Activated CD8-positive, alpha-beta memory T cell treated with anti-CD3 and anti-CD28 coated beads, Interleukin-2, amount 10 ng/mL, durations not matched to agents 7 days and 5 days (primary cell): ENCODE results near the gene ATXN7L1. TPM values are rescaled to one million over a fixed set of nuclear protein-coding genes. Genes with fewer than 3 reads are reported as not detected.

Experiments used
- ATAC-seq: fragments of 150-1000 bp; cut with Tn5 transposase; one replicate; pipeline ENCODE4 v1.10.0; 2021; ENCODE audit warnings: moderate library complexity
- CTCF ChIA-PET: fragments of 350-600 bp; sonication (Branson Sonifier 250); formaldehyde crosslinking; loops from one replicate; lab custom pipeline; 2021; ENCODE audit warnings: antibody characterized with exemption; lab: Charles Lee
- DNase-seq: peaks from one replicate; pipeline ENCODE4 v3.0.0-alpha.2; 2020
- H3K27ac Mint-ChIP-seq: one replicate; pipeline ENCODE4 v1.8.0; 2021; ENCODE audit warnings: mild to moderate bottlenecking, mixed read lengths
- H3K27me3 Mint-ChIP-seq: one replicate; pipeline ENCODE4 v1.8.0; 2021; ENCODE audit warnings: mixed read lengths
- H3K36me3 Mint-ChIP-seq: one replicate; pipeline ENCODE4 v1.8.0; 2021; ENCODE audit warnings: mild to moderate bottlenecking, mixed read lengths
- H3K4me1 Mint-ChIP-seq: one replicate; pipeline ENCODE4 v1.8.0; 2021; ENCODE audit warnings: mixed read lengths
- H3K4me3 Mint-ChIP-seq: one replicate; pipeline ENCODE4 v1.8.0; 2021; ENCODE audit warnings: mild to moderate bottlenecking, moderate library complexity, mixed read lengths
- H3K9me3 Mint-ChIP-seq: one replicate; pipeline ENCODE4 v1.8.0; 2022; ENCODE audit warnings: low read depth, mixed read lengths
- total RNA-seq, 2 experiments: library from RNA; stranded (reverse); gene quantifications; one replicate each; pipeline ENCODE4 v1.2.3, GENCODE V29; 2021

The ATXN7L1 gene
- total RNA-seq: 1 to 10 TPM; 4.2 to 9.1 TPM

GRCh38 chr7:105876091-105876963 lies at the start of gene ATXN7L1:
Gene ATXN7L1 (minus strand): TSS chr7:105876599. CDS start chr7:105876558, 41 bp downstream.
- H3K4me3 Mint-ChIP-seq: peak within 1 kb of the TSS; percentile 87
- ATAC-seq: peak; percentile 98
- H3K9me3 Mint-ChIP-seq: no peaks in the 10 kb centered on the region
- H3K27ac Mint-ChIP-seq: peak within 1 kb of the TSS; percentile 64
- CTCF ChIA-PET: interaction anchor here (0.6 to 3.6 kb wide), 20 partner anchors 7 to 224 kb away, joined by 3 to 27 read pairs (median 3); no protein-coding TSS in a partner anchor
- H3K27me3 Mint-ChIP-seq: peaks cover 18% of the 10 kb centered on the region
- H3K36me3 Mint-ChIP-seq: peaks cover 2% of the 10 kb centered on the region
- H3K4me1 Mint-ChIP-seq: peaks cover 21% of the 10 kb centered on the region
- peak; percentile 88 for DNase-seq

GRCh38 chr7:105926131-105926530 lies 49.7 kb upstream of the ATXN7L1 start:
- no peak for DNase-seq
- H3K36me3 Mint-ChIP-seq: peaks cover 4% of the 10 kb centered on the region
- H3K4me1 Mint-ChIP-seq: peaks cover 14% of the 10 kb centered on the region
- no peak overlapping the region for H3K27ac Mint-ChIP-seq
- CTCF ChIA-PET: no interaction called here
- peaks cover 23% of the 10 kb centered on the region for H3K27me3 Mint-ChIP-seq
- peaks cover 4% of the 10 kb centered on the region for H3K9me3 Mint-ChIP-seq
- H3K4me3 Mint-ChIP-seq: no peak overlapping the region
- no peak for ATAC-seq

- Mint-ChIP-seq H3K27ac (peak overlapping the region; percentile 22), H3K9me3 (peaks cover 4% of the 10 kb centered on the region), H3K27me3 (peaks cover 21% of the 10 kb centered on the region), H3K4me3 (no peak overlapping the region), H3K36me3 (peaks cover 4% of the 10 kb centered on the region), H3K4me1 (peaks cover 14% of the 10 kb centered on the region)
- DNase-seq: peak; percentile 48
- CTCF ChIA-PET: interaction anchor here (1.2 to 1.7 kb wide), 2 partner anchors 39 to 268 kb away, joined by 3 to 5 read pairs; no protein-coding TSS in a partner anchor
- ATAC-seq: peak; percentile 66
Measured at GRCh38 chr7:105924945-105925344, 48.5 kb upstream of the ATXN7L1 start.

- Mint-ChIP-seq H3K4me3 (no peak overlapping the region), H3K9me3 (peaks cover 4% of the 10 kb centered on the region), H3K27ac (no peak overlapping the region), H3K36me3 (peaks cover 3% of the 10 kb centered on the region), H3K27me3 (peaks cover 11% of the 10 kb centered on the region), H3K4me1 (peaks cover 14% of the 10 kb centered on the region)
- CTCF ChIA-PET: no interaction called here
- ATAC-seq (no peak), DNase-seq (no peak)
Measured at GRCh38 chr7:105920766-105921165, 44.4 kb upstream of the ATXN7L1 start.

- ATAC-seq (no peak), DNase-seq (no peak)
- H3K36me3 Mint-ChIP-seq: no peaks in the 10 kb centered on the region
- H3K4me3 Mint-ChIP-seq: no peak overlapping the region
- peaks cover 11% of the 10 kb centered on the region for H3K27me3 Mint-ChIP-seq
- H3K27ac Mint-ChIP-seq: no peak overlapping the region
- CTCF ChIA-PET: no interaction called here
- H3K9me3 Mint-ChIP-seq: no peaks in the 10 kb centered on the region
- H3K4me1 Mint-ChIP-seq: no peaks in the 10 kb centered on the region
Measured at GRCh38 chr7:105917659-105918058, 41.3 kb upstream of the ATXN7L1 start.

GRCh38 chr7:105916603-105917002 lies 40.2 kb upstream of the ATXN7L1 start:
- H3K9me3 Mint-ChIP-seq: no peaks in the 10 kb centered on the region
- no peaks in the 10 kb centered on the region for H3K4me1 Mint-ChIP-seq
- CTCF ChIA-PET: no interaction called here
- peaks cover 8% of the 10 kb centered on the region for H3K27me3 Mint-ChIP-seq
- H3K4me3 Mint-ChIP-seq: no peak overlapping the region
- no peak overlapping the region for H3K27ac Mint-ChIP-seq
- no peaks in the 10 kb centered on the region for H3K36me3 Mint-ChIP-seq
- DNase-seq (no peak), ATAC-seq (no peak)

GRCh38 chr7:105913947-105914346 lies 37.5 kb upstream of the ATXN7L1 start:
- CTCF ChIA-PET: no interaction called here
- peaks cover 2% of the 10 kb centered on the region for H3K9me3 Mint-ChIP-seq
- H3K27me3 Mint-ChIP-seq: no peaks in the 10 kb centered on the region
- H3K4me1 Mint-ChIP-seq: no peaks in the 10 kb centered on the region
- no peak for ATAC-seq
- peaks cover 1% of the 10 kb centered on the region for H3K36me3 Mint-ChIP-seq
- no peak for DNase-seq
- no peak overlapping the region for H3K27ac Mint-ChIP-seq
- no peak overlapping the region for H3K4me3 Mint-ChIP-seq

- no peak overlapping the region for H3K4me3 Mint-ChIP-seq
- peaks cover 1% of the 10 kb centered on the region for H3K36me3 Mint-ChIP-seq
- H3K27ac Mint-ChIP-seq: no peak overlapping the region
- DNase-seq (no peak), ATAC-seq (no peak)
- no peaks in the 10 kb centered on the region for H3K27me3 Mint-ChIP-seq
- H3K9me3 Mint-ChIP-seq: peaks cover 2% of the 10 kb centered on the region
- CTCF ChIA-PET: no interaction called here
- H3K4me1 Mint-ChIP-seq: no peaks in the 10 kb centered on the region
Measured at GRCh38 chr7:105911961-105912575, 35.7 kb upstream of the ATXN7L1 start.

- Mint-ChIP-seq H3K9me3 (peaks cover 2% of the 10 kb centered on the region), H3K27ac (no peak overlapping the region), H3K27me3 (no peaks in the 10 kb centered on the region), H3K4me1 (no peaks in the 10 kb centered on the region), H3K36me3 (peaks cover 1% of the 10 kb centered on the region), H3K4me3 (no peak overlapping the region)
- CTCF ChIA-PET: no interaction called here
- DNase-seq (no peak), ATAC-seq (no peak)
Measured at GRCh38 chr7:105910172-105910571, 33.8 kb upstream of the ATXN7L1 start.

GRCh38 chr7:105909742-105910141 lies 33.3 kb upstream of the ATXN7L1 start:
- H3K36me3 Mint-ChIP-seq: peaks cover 1% of the 10 kb centered on the region
- no peaks in the 10 kb centered on the region for H3K27me3 Mint-ChIP-seq
- H3K9me3 Mint-ChIP-seq: peaks cover 2% of the 10 kb centered on the region
- no peaks in the 10 kb centered on the region for H3K4me1 Mint-ChIP-seq
- DNase-seq: no peak
- no peak overlapping the region for H3K27ac Mint-ChIP-seq
- ATAC-seq: no peak
- CTCF ChIA-PET: no interaction called here
- H3K4me3 Mint-ChIP-seq: no peak overlapping the region

GRCh38 chr7:105907129-105907846 lies 30.9 kb upstream of the ATXN7L1 start:
- H3K27ac Mint-ChIP-seq: no peak overlapping the region
- no peak overlapping the region for H3K4me3 Mint-ChIP-seq
- CTCF ChIA-PET: no interaction called here
- H3K4me1 Mint-ChIP-seq: no peaks in the 10 kb centered on the region
- peaks cover 1% of the 10 kb centered on the region for H3K36me3 Mint-ChIP-seq
- H3K9me3 Mint-ChIP-seq: peaks cover 2% of the 10 kb centered on the region
- no peak for ATAC-seq
- DNase-seq: no peak
- H3K27me3 Mint-ChIP-seq: no peaks in the 10 kb centered on the region

- peaks cover 1% of the 10 kb centered on the region for H3K36me3 Mint-ChIP-seq
- ATAC-seq (no peak), DNase-seq (no peak)
- H3K9me3 Mint-ChIP-seq: peaks cover 2% of the 10 kb centered on the region
- H3K27me3 Mint-ChIP-seq: no peaks in the 10 kb centered on the region
- H3K27ac Mint-ChIP-seq: no peak overlapping the region
- no peak overlapping the region for H3K4me3 Mint-ChIP-seq
- CTCF ChIA-PET: no interaction called here
- no peaks in the 10 kb centered on the region for H3K4me1 Mint-ChIP-seq
Measured at GRCh38 chr7:105906695-105907094, 30.3 kb upstream of the ATXN7L1 start.

- Mint-ChIP-seq H3K4me1 (no peaks in the 10 kb centered on the region), H3K27me3 (no peaks in the 10 kb centered on the region), H3K9me3 (peaks cover 2% of the 10 kb centered on the region), H3K27ac (no peak overlapping the region), H3K36me3 (no peaks in the 10 kb centered on the region), H3K4me3 (no peak overlapping the region)
- CTCF ChIA-PET: no interaction called here
- ATAC-seq (no peak), DNase-seq (no peak)
Measured at GRCh38 chr7:105905910-105906568, 29.6 kb upstream of the ATXN7L1 start.
